ENCODE results near the gene SDK1. TPM values are rescaled to one million over a fixed set of nuclear protein-coding genes. Genes with fewer than 3 reads are reported as not detected.

Gene SDK1
- total and polyA plus RNA-seq, 2 of the 8 experiments (the other 6 are each of a cell fraction or from before 2014, with no cell fraction given) = 3.3 to 7.2 TPM

DNA sequence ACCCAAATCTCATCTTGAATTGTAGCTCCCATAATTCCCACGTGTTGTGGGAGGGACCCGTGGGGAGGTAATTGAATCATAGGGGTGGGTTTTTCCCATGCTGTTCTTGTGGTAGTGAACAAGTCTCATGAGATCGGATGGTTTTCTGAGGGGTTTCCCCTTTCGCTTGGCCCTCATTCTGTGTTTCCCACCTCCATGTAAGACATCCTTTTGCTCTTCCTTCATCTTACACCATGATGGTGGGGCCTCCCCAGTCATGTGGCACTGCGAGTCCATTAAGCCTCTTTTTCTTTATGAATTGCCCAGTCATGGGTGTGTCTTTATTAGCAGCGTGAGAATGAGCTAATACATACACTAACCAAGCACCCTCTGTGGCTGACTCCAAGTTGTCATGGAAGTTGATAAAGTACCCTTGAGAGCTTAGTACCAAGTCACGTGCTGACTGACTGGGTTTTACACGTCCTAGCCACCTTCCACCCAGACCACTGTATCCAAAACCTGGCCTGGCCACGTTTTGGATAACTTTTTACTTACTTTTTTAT is 614.4 kb downstream of the SDK1 start:
- CTCF ChIA-PET (ENCODE audit: partially characterized antibody) = interaction anchor here (0.7 to 1.5 kb wide), 4 partner anchors 14 to 219 kb away, joined by 3 to 5 read pairs (median 3); no protein-coding TSS in a partner anchor
- H3K4me3 ChIP-seq (ENCODE audit: extremely low read depth in 1 of 4, insufficient read depth in 2 of 4, low read depth in 3 of 4, low read length in 4 of 4) = no peak overlapping the region
- no peaks in the 10 kb centered on the region; the same call in 1 of the 2 replicates for H3K23me2 ChIP-seq (ENCODE audit: low read depth, low read length)
- no peaks in the 10 kb centered on the region for H3K27me3 ChIP-seq (replicated peaks in 1 of 4; ENCODE audit: control insufficient read depth in 3 of 4, extremely low read depth in 1 of 4, insufficient read depth in 3 of 4, low read length in 3 of 4)
- no peak overlapping the region for H2BK20ac ChIP-seq (ENCODE audit: low read length)
- H2AFZ ChIP-seq (ENCODE audit: low read length) = no peak overlapping the region
- H3K27ac ChIP-seq (ENCODE audit: low read depth, low read length) = no peak overlapping the region
- POLR2A ChIA-PET (ENCODE audit: partially characterized antibody) = no interaction called here
- no peak overlapping the region for H2BK5ac ChIP-seq (ENCODE audit: low read depth, low read length)
- no peak overlapping the region for H2BK120ac ChIP-seq (replicated peaks; ENCODE audit: low read depth, low read length)
- H4K91ac ChIP-seq (replicated peaks; ENCODE audit: insufficient read length, low read length) = no peak overlapping the region
- WGBS, 2 experiments (ENCODE audit: extremely low coverage in 1 of 2, insufficient coverage in 1 of 2, insufficient read length in 1 of 2, insufficient replicate concordance in 2 of 2, low coverage in 1 of 2, low lambda C conversion rate in 2 of 2, missing lambda C conversion rate in 1 of 2) = 90% methylated on average over 9 of the region's 9 CpGs; no CpG with 5 or more reads in 1 of the 2 experiments
- FAIRE-seq = no peak
- no peak overlapping the region for H3K18ac ChIP-seq (ENCODE audit: extremely low read depth, low read length)
- no peaks in the 10 kb centered on the region for H3K79me2 ChIP-seq (ENCODE audit: control insufficient read depth in 1 of 2, insufficient read depth in 2 of 2, low read length in 2 of 2)
- H2BK12ac ChIP-seq (ENCODE audit: low read depth, low read length) = no peak overlapping the region
- no peak overlapping the region for H4K8ac ChIP-seq (ENCODE audit: extremely low read depth, insufficient read depth, low read length)
- H2AK5ac ChIP-seq (ENCODE audit: low read depth, low read length) = no peak overlapping the region
- no peak for DNase-seq (ENCODE audit: low read depth in 1 of 2, low spot score in 2 of 2)
- no peak for TF ChIP-seq HDAC2 (IDR thresholded peaks at IDR 0.05; ENCODE audit: borderline replicate concordance in 1 of 2, low read depth in 2 of 2, low read length in 2 of 2)
- no peak for TF ChIP-seq SRF (IDR thresholded peaks at IDR 0.05; ENCODE audit: low read depth, low read length)
- no peak for TF ChIP-seq PHF8 (conservative IDR thresholded peaks at IDR 0.05; ENCODE audit: low read depth, low read length)
- no peak for TF ChIP-seq POU5F1 (IDR thresholded peaks at IDR 0.05; ENCODE audit: low read depth, low read length)
- peaks cover 0 to 3% (median under 1%) of the 10 kb centered on the region in 4 experiments; a peak in 2 of 7 replicates for H3K4me1 ChIP-seq (replicated peaks in 1 of 4; ENCODE audit: control insufficient read depth in 3 of 4, insufficient read depth in 4 of 4, low read length in 3 of 4)
- no peak overlapping the region for H3K4me2 ChIP-seq (ENCODE audit: insufficient read depth in 1 of 2, low read depth in 2 of 2, low read length in 2 of 2)
- peaks cover 0 to 8% of the 10 kb centered on the region in 2 experiments; a peak in 1 of 4 replicates for H3K9me3 ChIP-seq (ENCODE audit: insufficient read depth in 2 of 2, low read depth in 1 of 2, low read length in 1 of 2)
- no peak overlapping the region for H4K5ac ChIP-seq (ENCODE audit: insufficient read length, low read depth, low read length)
- H3K4ac ChIP-seq (replicated peaks; ENCODE audit: insufficient read length, low read depth, low read length) = no peak overlapping the region
- H3K14ac ChIP-seq (ENCODE audit: insufficient read length) = no peak overlapping the region
- no peak overlapping the region for H3K9ac ChIP-seq (replicated peaks in 1 of 4; ENCODE audit: extremely low read depth in 1 of 4, low read depth in 3 of 4, low read length in 3 of 4)
- no peak overlapping the region for H3K56ac ChIP-seq (replicated peaks; ENCODE audit: insufficient read length, low read depth, low read length)
- H3K36me3 ChIP-seq (ENCODE audit: control insufficient read depth in 2 of 4, insufficient read depth in 4 of 4, low read length in 3 of 4) = no peaks in the 10 kb centered on the region
- H3K79me1 ChIP-seq (ENCODE audit: low read depth, low read length) = no peaks in the 10 kb centered on the region
- no peak overlapping the region for H2BK15ac ChIP-seq (ENCODE audit: low read length)
- no peak overlapping the region for H3K23ac ChIP-seq (ENCODE audit: insufficient read length)
- H4K20me1 ChIP-seq (replicated peaks in 1 of 2; ENCODE audit: control insufficient read depth in 1 of 2, insufficient read depth in 2 of 2, low read length in 2 of 2) = no peaks in the 10 kb centered on the region
